Gastroesophageal sphincter (tissue), 3 donors: ENCODE results near the gene ST6GALNAC3.

Experiments
- POLR2AphosphoS5 ChIP-seq: sonication (generic); formaldehyde crosslinking; IDR thresholded peaks from one replicate; pipeline ENCODE4 v1.6.1; 2017; ENCODE audit warnings: antibody characterized with exemption
- TF ChIP-seq, protein P1 (sequence below), 4 experiments: fragments of 200-600 bp in 2 of 4; fragments of 450-650 bp in 2 of 4; sonication (generic) in 1 of 4; IDR thresholded peaks; one replicate each; pipeline ENCODE4 v1.5.1; 2017 to 2019; ENCODE audit warnings: antibody characterized with exemption in 4 of 4, mild to moderate bottlenecking in 2 of 4, moderate library complexity in 2 of 4

DNA sequence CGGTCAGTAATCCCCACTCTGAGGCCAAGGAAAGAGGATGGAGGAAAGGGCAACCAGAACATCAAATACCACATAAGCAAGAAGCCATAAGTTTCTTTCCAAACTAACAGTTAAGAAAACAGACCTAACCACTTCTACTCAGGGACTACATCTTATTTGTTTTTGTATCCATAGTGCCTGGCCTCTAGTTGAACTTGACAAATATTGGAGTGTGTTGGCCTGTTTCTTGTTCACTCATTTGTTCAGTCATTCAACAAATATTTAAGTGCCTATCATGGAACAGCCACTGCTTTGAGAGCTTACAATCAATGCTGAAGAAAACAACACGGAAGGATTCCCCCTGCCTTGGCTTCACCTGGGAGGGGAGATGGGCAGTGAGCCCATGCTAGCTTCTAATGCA lies 69.7 kb downstream of the ST6GALNAC3 start:
- TF ChIP-seq, protein P1, sequence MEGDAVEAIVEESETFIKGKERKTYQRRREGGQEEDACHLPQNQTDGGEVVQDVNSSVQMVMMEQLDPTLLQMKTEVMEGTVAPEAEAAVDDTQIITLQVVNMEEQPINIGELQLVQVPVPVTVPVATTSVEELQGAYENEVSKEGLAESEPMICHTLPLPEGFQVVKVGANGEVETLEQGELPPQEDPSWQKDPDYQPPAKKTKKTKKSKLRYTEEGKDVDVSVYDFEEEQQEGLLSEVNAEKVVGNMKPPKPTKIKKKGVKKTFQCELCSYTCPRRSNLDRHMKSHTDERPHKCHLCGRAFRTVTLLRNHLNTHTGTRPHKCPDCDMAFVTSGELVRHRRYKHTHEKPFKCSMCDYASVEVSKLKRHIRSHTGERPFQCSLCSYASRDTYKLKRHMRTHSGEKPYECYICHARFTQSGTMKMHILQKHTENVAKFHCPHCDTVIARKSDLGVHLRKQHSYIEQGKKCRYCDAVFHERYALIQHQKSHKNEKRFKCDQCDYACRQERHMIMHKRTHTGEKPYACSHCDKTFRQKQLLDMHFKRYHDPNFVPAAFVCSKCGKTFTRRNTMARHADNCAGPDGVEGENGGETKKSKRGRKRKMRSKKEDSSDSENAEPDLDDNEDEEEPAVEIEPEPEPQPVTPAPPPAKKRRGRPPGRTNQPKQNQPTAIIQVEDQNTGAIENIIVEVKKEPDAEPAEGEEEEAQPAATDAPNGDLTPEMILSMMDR (IDR thresholded peaks at IDR 0.05): no peak
- TF ChIP-seq POLR2AphosphoS5: no peak
